ENCODE data around the gene YPEL1. TPM values are rescaled to one million over a fixed set of nuclear protein-coding genes. Genes with fewer than 3 reads are reported as not detected.

Gene YPEL1
- total RNA-seq, 2 donors from 2014 or later: 2.2 to 2.9 TPM

DNA sequence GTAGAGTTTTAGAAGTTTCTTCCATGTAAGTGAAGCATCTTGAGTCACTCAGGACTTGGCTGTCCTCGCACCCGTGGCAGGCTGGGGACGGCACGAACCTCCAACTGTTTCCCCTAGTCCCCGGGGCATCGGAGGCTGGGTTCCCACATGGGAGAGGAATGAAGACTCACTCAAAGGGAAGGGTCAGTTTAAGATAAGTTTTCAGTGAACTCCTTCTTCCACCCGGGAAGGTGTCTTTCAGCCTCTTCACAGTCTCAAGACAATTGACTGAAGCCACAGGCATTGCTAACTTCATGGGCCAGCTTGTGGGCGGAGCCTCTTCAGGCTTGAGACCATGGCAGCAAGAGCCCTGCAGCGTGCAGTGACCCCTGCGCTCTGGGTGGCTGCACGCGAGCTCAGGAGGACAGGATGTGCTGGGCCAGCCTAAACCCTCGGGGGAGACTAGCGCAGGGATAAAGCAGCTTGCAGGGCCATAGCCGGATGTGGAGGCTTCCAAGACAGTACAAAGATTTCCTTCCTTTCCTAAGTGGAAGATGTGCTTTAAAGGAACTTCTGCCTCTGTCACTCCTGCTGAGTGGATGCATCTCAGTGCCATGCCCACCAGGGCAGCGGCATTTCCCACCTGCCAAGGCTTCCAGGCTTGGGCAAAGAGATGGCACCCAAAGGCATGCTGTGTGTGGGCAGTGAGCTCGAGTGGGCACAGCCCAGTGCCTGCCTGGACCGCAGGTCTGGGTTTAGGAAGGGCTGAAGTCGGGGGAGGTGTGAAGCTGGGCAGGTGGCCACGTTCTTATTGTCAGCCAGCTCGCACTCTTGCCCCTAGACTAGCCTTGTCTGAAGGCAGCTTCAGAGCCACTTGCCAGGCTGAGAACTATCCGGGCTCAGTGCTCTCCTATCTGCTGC, 36.9 kb downstream of the YPEL1 start:
- Histone ChIP-seq H3K4me1 (no peaks in the 10 kb centered on the region), H3K36me3 (peaks cover 3% of the 10 kb centered on the region), H3K4me3 (no peak overlapping the region), H3K9me3 (no peaks in the 10 kb centered on the region), H3K27ac (no peak overlapping the region), H3K27me3 (no peaks in the 10 kb centered on the region), H3K9ac (ENCODE audit: low read depth in 2 of 2, low read length in 2 of 2) (no peak overlapping the region)
- no peak for DNase-seq
- TF ChIP-seq, protein P1, sequence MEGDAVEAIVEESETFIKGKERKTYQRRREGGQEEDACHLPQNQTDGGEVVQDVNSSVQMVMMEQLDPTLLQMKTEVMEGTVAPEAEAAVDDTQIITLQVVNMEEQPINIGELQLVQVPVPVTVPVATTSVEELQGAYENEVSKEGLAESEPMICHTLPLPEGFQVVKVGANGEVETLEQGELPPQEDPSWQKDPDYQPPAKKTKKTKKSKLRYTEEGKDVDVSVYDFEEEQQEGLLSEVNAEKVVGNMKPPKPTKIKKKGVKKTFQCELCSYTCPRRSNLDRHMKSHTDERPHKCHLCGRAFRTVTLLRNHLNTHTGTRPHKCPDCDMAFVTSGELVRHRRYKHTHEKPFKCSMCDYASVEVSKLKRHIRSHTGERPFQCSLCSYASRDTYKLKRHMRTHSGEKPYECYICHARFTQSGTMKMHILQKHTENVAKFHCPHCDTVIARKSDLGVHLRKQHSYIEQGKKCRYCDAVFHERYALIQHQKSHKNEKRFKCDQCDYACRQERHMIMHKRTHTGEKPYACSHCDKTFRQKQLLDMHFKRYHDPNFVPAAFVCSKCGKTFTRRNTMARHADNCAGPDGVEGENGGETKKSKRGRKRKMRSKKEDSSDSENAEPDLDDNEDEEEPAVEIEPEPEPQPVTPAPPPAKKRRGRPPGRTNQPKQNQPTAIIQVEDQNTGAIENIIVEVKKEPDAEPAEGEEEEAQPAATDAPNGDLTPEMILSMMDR (IDR thresholded peaks at IDR 0.05): no peak
- intact Hi-C loops (cut with DNase I): no loop called here

GRCh38 chr22:21697880-21698279, 37.7 kb downstream of the YPEL1 start:
- Histone ChIP-seq H3K36me3 (peaks cover 3% of the 10 kb centered on the region), H3K27ac (no peak overlapping the region), H3K4me1 (no peaks in the 10 kb centered on the region), H3K9ac (ENCODE audit: low read depth in 2 of 2, low read length in 2 of 2) (no peak overlapping the region), H3K9me3 (no peaks in the 10 kb centered on the region), H3K27me3 (no peaks in the 10 kb centered on the region), H3K4me3 (no peak overlapping the region)
- intact Hi-C loops (cut with DNase I): no loop called here
- DNase-seq: no peak
- TF ChIP-seq, protein P1 (IDR thresholded peaks at IDR 0.05): no peak

- Histone ChIP-seq H3K4me1 (no peaks in the 10 kb centered on the region), H3K9ac (ENCODE audit: low read depth in 2 of 2, low read length in 2 of 2) (no peak overlapping the region), H3K36me3 (peaks cover 3% of the 10 kb centered on the region), H3K27ac (no peak overlapping the region), H3K4me3 (no peak overlapping the region), H3K27me3 (no peaks in the 10 kb centered on the region), H3K9me3 (no peaks in the 10 kb centered on the region)
- TF ChIP-seq, protein P1 (IDR thresholded peaks at IDR 0.05): no peak
- intact Hi-C loops (cut with DNase I): no loop called here
- no peak for DNase-seq
These were observed 38.4 kb downstream of the YPEL1 start for GRCh38 chr22:21697021-21697771.

- no peak overlapping the region for H3K4me3 ChIP-seq
- intact Hi-C loops (cut with DNase I): no loop called here
- H3K36me3 ChIP-seq: peaks cover 3% of the 10 kb centered on the region
- H3K4me1 ChIP-seq: no peaks in the 10 kb centered on the region
- no peak overlapping the region for H3K9ac ChIP-seq (ENCODE audit: low read depth in 2 of 2, low read length in 2 of 2)
- no peak for DNase-seq
- TF ChIP-seq, protein P1 (IDR thresholded peaks at IDR 0.05): no peak
- no peaks in the 10 kb centered on the region for H3K27me3 ChIP-seq
- H3K9me3 ChIP-seq: no peaks in the 10 kb centered on the region
- no peak overlapping the region for H3K27ac ChIP-seq
These were observed 39.5 kb downstream of the YPEL1 start for GRCh38 chr22:21696115-21696514.

- Histone ChIP-seq H3K9me3 (no peaks in the 10 kb centered on the region), H3K4me3 (no peak overlapping the region), H3K9ac (ENCODE audit: low read depth in 2 of 2, low read length in 2 of 2) (no peak overlapping the region), H3K4me1 (no peaks in the 10 kb centered on the region), H3K27me3 (no peaks in the 10 kb centered on the region), H3K36me3 (peaks cover 3% of the 10 kb centered on the region), H3K27ac (no peak overlapping the region)
- intact Hi-C loops (cut with DNase I): no loop called here
- TF ChIP-seq, protein P1 (IDR thresholded peaks at IDR 0.05): no peak
- DNase-seq: no peak
These were observed 40.0 kb downstream of the YPEL1 start for GRCh38 chr22:21695430-21696085.
